ENCODE results near the gene ZMIZ2.
A peak's percentile ranks its signal among the peaks of the same experiment; 100 is the strongest.
"Not testable (repeated sequence)": the region's sequence is repeated elsewhere in the genome, so short reads cannot be mapped to it uniquely, and the experiment has no call there.

The ZMIZ2 gene

DNA sequence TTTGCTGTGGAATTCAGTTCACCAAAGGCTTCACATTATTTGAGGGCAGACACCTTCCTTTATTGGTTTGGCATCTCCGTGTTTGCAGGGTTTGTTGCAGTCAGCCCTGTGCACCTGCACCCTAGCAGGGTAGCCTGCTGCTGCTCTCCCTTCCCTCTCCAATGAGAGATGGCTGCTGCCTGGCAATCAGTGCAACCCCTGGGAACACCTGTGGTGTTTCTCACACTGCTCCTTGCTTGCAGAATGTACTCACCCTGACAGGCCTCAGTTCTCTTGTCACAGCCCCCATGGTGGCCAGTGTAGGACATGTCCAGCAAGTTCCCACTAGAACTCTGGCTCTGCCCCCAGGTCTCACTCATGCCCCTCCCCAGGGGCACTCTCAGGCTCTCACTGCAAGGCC is 35.7 kb downstream of the ZMIZ2 start:
- no peaks in the 10 kb centered on the region for H3K4me1 ChIP-seq
- in situ Hi-C loops (cut with MboI; ENCODE audit: low sequenced_read_pairs), result no loop called here
- no peak for DNase-seq (ENCODE audit: low spot score in 2 of 2)
- H3K27me3 ChIP-seq (ENCODE audit: low read depth), result no peaks in the 10 kb centered on the region
- no peak overlapping the region for H3K4me3 ChIP-seq
- no peaks in the 10 kb centered on the region for H3K9me3 ChIP-seq
- no peaks in the 10 kb centered on the region for H3K36me3 ChIP-seq (replicated peaks)

- H3K36me3 ChIP-seq (replicated peaks); H3K9me3 ChIP-seq; H3K4me1 ChIP-seq; H3K27me3 ChIP-seq (ENCODE audit: low read depth); DNase-seq (ENCODE audit: low spot score in 2 of 2); H3K4me3 ChIP-seq; in situ Hi-C loops (cut with MboI; ENCODE audit: low sequenced_read_pairs): not testable (repeated sequence)
These were observed 36.6 kb downstream of the ZMIZ2 start for GRCh38 chr7:44785218-44785617.

DNA sequence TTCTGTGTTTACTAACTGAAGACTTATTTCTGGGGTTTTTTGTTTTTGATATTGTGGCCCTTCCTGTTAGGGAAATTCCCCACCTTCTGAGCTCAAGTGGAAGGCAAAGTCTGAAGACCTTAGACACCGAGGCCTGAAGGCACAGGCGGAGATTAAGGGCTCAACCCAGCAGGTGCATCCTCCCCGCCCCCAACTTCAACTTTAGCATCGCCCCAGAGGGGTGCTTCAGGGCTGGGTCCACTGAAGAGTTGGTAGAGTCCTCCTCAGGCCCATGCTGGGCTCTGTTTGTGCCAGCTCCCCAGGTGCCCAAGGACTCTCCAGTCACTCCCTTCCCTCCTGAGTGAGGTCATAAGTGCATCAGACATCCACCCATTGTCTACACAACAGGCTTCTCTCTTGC is 38.4 kb downstream of the ZMIZ2 start:
- no peaks in the 10 kb centered on the region for H3K9me3 ChIP-seq
- no peak for DNase-seq (ENCODE audit: low spot score in 2 of 2)
- no peaks in the 10 kb centered on the region for H3K4me1 ChIP-seq
- no peaks in the 10 kb centered on the region for H3K36me3 ChIP-seq (replicated peaks)
- H3K4me3 ChIP-seq, result no peak overlapping the region
- in situ Hi-C loops (cut with MboI; ENCODE audit: low sequenced_read_pairs), result no loop called here
- no peaks in the 10 kb centered on the region for H3K27me3 ChIP-seq (ENCODE audit: low read depth)

- Histone ChIP-seq H3K4me1 (no peaks in the 10 kb centered on the region), H3K27me3 (ENCODE audit: low read depth) (no peaks in the 10 kb centered on the region), H3K9me3 (no peaks in the 10 kb centered on the region), H3K4me3 (no peak overlapping the region), H3K36me3 (replicated peaks) (no peaks in the 10 kb centered on the region)
- no peak for DNase-seq (ENCODE audit: low spot score in 2 of 2)
- in situ Hi-C loops (cut with MboI; ENCODE audit: low sequenced_read_pairs), result no loop called here
These were observed 39.1 kb downstream of the ZMIZ2 start for GRCh38 chr7:44787762-44788161.

- Histone ChIP-seq H3K4me1 (no peaks in the 10 kb centered on the region; the same call in 1 of the 2 replicates), H3K27me3 (ENCODE audit: low read depth) (no peaks in the 10 kb centered on the region), H3K9me3 (no peaks in the 10 kb centered on the region), H3K4me3 (no peak overlapping the region), H3K36me3 (replicated peaks) (no peaks in the 10 kb centered on the region)
- in situ Hi-C loops (cut with MboI; ENCODE audit: low sequenced_read_pairs), result no loop called here
- DNase-seq (ENCODE audit: low spot score in 2 of 2), result no peak
These were observed 41.3 kb downstream of the ZMIZ2 start for GRCh38 chr7:44789990-44790389.

DNA sequence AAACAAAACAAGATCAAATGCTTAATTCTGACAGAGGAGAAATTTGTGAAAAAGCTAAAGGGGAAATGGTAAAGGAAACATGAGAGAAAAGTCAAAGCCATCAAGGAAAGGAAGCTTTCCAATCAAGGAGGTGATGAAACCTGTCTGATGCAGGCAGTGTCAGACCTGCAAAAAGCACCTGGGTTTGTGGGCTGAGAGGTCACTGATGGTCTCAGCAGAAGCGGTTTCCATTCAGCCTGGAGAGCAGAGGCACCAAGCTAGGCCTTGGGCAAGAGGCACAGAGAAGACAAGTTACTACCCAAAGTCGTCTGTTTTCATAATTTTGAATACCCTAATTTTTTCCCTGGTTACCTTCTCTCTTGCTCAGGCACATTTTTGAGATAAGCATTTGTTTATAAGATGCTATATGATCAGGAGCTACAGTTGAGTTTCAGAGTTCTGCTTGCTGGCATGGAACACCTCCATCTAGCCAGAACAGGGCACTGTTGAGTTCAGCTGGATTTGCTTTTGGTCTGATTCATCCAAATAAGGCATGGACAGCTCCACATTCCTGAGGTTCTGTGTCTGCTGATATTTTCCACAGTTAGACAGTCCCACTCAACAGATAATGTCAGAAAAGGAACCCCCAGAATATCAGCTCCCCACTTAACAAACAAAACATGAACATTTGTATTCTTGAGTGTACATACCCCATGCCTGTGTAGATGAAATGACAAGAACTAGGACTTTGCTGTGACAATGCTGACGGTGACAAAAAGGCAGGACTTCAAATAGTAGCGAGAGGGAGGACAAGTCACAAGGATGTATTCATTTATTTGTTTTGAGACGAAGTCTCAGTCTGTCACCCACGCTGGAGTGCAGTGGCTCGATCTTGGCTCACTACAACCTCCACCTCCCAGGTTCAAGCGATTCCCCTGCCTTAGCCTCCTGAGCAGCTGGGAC is 42.9 kb downstream of the ZMIZ2 start:
- in situ Hi-C loops (cut with MboI; ENCODE audit: low sequenced_read_pairs), result no loop called here
- Histone ChIP-seq H3K4me3 (no peak overlapping the region), H3K4me1 (no peaks in the 10 kb centered on the region; the same call in 1 of the 2 replicates), H3K9me3 (no peaks in the 10 kb centered on the region), H3K36me3 (replicated peaks) (peaks cover under 1% of the 10 kb centered on the region; the same call in 1 of the 2 replicates), H3K27me3 (ENCODE audit: low read depth) (no peaks in the 10 kb centered on the region)
- DNase-seq (ENCODE audit: low spot score in 2 of 2), result no peak

DNA sequence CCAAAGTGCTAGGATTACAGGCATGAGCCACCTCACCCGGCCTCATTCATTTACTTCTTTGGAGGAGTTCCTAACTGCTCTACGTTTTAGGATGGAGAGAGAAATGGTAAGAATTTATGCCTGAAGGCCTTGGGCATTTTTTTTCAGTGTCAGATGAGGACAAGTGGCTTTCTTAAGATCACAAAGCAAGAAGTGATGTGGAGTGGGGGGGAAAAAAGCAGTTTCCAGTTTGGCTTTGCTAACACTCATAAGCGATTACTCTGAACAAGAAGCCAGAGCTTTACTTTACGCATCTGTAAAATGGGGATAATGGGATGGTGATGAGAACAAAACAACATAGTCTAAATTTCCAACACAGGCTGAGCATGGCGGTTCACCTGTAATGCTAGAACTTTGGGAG is 45.3 kb downstream of the ZMIZ2 start:
- no peak for DNase-seq (ENCODE audit: low spot score in 2 of 2)
- Histone ChIP-seq H3K4me1 (no peaks in the 10 kb centered on the region; the same call in 1 of the 2 replicates), H3K4me3 (no peak overlapping the region), H3K9me3 (no peaks in the 10 kb centered on the region), H3K36me3 (replicated peaks) (peaks cover 24% of the 10 kb centered on the region), H3K27me3 (ENCODE audit: low read depth) (no peaks in the 10 kb centered on the region)
- in situ Hi-C loops (cut with MboI; ENCODE audit: low sequenced_read_pairs), result no loop called here

- H3K4me1 ChIP-seq, result peaks cover 3% of the 10 kb centered on the region; the same call in 1 of the 2 replicates
- no peak for DNase-seq (ENCODE audit: low spot score in 2 of 2)
- in situ Hi-C loops (cut with MboI; ENCODE audit: low sequenced_read_pairs), result no loop called here
- no peaks in the 10 kb centered on the region for H3K9me3 ChIP-seq
- H3K36me3 ChIP-seq (replicated peaks), result peaks cover 28% of the 10 kb centered on the region
- H3K4me3 ChIP-seq, result no peak overlapping the region
- H3K27me3 ChIP-seq (ENCODE audit: low read depth), result no peaks in the 10 kb centered on the region
These were observed 45.7 kb downstream of the ZMIZ2 start for GRCh38 chr7:44794331-44794730.

GRCh38 chr7:44796034-44796503 is 47.4 kb downstream of the ZMIZ2 start:
- H3K9me3 ChIP-seq, result no peaks in the 10 kb centered on the region
- H3K4me1 ChIP-seq, result peaks cover 6% of the 10 kb centered on the region; the same call in 1 of the 2 replicates
- H3K27me3 ChIP-seq (ENCODE audit: low read depth), result no peaks in the 10 kb centered on the region
- H3K4me3 ChIP-seq, result peak overlapping the region; percentile 84
- DNase-seq (ENCODE audit: low spot score in 2 of 2), result no peak
- H3K36me3 ChIP-seq (replicated peaks), result peaks cover 45% of the 10 kb centered on the region
- in situ Hi-C loops (cut with MboI; ENCODE audit: low sequenced_read_pairs), result no loop called here

GRCh38 chr7:44796504-44797328 is 48.1 kb downstream of the ZMIZ2 start, which contains the start of gene PPIA:
PPIA (plus strand) TSS chr7:44796681; CDS start chr7:44796725, 44 bp downstream.
- in situ Hi-C loops (cut with MboI; ENCODE audit: low sequenced_read_pairs), result no loop called here
- peak within 1 kb of the TSS; percentile 84 for H3K4me3 ChIP-seq
- H3K36me3 ChIP-seq (replicated peaks), result peaks cover 52% of the 10 kb centered on the region

DNA sequence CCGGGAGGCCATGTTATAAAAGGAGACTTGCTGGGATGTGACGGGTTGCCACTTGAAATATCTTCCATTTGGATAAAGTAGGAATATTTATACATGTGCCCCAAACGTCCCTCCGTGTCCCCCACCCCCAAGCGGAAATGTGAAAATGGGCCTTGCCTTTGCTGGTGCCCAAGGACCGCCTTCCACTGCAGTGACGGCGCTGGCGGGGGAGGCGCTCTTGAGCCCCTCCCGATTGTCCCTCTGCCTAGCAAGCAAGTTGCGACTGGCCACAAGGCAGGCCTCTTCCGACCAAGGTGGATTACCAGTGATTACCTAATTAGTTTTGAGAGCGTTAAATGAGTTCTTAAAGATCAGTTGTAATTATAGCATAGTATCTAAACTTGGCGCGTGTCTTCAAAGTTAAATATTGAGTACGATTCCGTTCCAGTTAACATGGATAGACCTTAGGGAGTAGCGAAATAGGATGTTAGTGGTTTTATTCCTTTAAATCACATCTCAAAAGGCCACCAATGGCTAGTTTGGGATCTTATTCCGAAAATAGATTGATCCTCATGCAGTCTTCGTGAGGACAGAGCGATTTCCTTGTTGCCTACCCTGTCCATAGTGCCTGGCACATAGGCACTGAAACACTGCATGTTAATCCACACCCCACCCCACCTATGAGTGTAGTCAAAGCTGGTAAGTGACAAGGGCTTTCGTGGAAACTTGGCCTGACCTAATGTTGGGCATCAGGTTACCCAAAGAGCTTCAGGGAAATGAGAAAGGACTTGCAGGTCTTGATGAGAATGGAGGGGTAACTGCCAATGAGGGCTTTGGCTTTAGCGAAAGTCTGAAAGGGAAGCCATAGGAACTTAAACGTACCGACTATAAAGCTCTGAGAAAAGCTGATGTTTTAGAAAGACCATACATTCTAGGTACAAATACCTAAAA is 48.9 kb downstream of the ZMIZ2 start:
- peak overlapping the region; percentile 84 for H3K4me3 ChIP-seq
- in situ Hi-C loops (cut with MboI; ENCODE audit: low sequenced_read_pairs), result no loop called here
- peaks cover 6% of the 10 kb centered on the region; the same call in 1 of the 2 replicates for H3K4me1 ChIP-seq
- peak; percentile 79 to 90 for DNase-seq (ENCODE audit: low spot score in 2 of 2)
- no peaks in the 10 kb centered on the region for H3K27me3 ChIP-seq (ENCODE audit: low read depth)
- peaks cover 61% of the 10 kb centered on the region for H3K36me3 ChIP-seq (replicated peaks)
- no peaks in the 10 kb centered on the region for H3K9me3 ChIP-seq

More at GRCh38 chr7:44796504-44797328, 48.1 kb downstream of the ZMIZ2 start, which contains the start of gene PPIA:
- Histone ChIP-seq H3K4me1 (peaks cover 6% of the 10 kb centered on the region; the same call in 1 of the 2 replicates), H3K9me3 (no peaks in the 10 kb centered on the region), H3K27me3 (ENCODE audit: low read depth) (no peaks in the 10 kb centered on the region)
- peak; percentile 90 to 99 for DNase-seq (ENCODE audit: low spot score in 2 of 2)

DNA sequence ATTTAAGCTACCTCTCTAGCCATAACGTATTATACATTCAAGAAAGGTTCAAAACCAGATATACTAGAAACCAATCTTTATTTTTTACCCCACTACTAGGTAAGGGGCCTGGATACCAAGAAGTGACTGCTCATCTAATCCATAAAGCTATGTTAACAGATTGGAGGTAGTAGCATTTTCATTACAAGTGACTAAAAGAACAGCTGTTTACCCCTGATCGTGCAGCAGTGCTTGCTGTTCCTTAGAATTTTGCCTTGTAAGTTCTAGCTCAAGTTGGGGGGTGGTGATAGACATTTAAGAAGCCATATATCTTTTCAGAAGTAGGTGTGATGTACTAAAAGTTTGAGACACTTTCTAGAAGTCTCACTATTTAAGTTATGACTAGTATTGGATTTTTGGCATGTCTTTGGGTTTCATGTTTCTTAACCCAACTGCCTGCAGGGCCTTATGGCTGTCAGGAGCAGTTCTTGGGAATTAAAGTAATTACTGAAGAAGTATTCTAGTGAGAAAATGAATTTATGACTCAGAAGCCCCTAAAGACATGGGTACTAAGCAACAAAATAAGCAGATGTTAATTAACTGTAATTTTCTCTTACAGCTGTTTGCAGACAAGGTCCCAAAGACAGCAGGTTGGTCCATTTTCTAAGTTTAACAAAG is 50.1 kb downstream of the ZMIZ2 start:
- Histone ChIP-seq H3K4me1 (peaks cover 6% of the 10 kb centered on the region; the same call in 1 of the 2 replicates), H3K36me3 (replicated peaks) (peaks cover 73% of the 10 kb centered on the region), H3K27me3 (ENCODE audit: low read depth) (no peaks in the 10 kb centered on the region), H3K4me3 (peak overlapping the region; percentile 84), H3K9me3 (no peaks in the 10 kb centered on the region)
- in situ Hi-C loops (cut with MboI; ENCODE audit: low sequenced_read_pairs), result no loop called here
- DNase-seq (ENCODE audit: low spot score in 2 of 2), result no peak
